ENCODE data around the gene ANGPTL4.
"Not testable (repeated sequence)": the region's sequence is repeated elsewhere in the genome, so short reads cannot be mapped to it uniquely, and the experiment has no call there.

DNA sequence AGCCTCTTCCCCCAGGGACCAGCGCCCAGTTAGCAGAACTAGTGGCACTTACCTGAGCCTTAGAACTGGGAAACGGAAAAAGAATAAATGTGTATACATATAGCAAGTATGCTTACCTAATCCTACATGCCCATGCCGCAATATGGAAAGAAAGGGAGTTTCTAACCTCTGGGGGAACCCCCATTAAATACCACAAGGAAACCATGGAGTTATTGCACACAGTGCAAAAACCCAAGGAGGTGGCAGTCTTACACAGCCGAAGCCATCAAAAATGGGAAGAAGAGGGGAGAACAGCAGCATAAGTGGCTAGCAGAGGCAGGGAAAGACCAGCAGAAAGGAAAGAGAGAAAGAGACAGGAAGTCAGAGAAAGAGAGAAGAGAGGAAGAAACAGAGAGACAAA, 20.6 kb downstream of the ANGPTL4 start:
- TF ChIP-seq, protein P1, sequence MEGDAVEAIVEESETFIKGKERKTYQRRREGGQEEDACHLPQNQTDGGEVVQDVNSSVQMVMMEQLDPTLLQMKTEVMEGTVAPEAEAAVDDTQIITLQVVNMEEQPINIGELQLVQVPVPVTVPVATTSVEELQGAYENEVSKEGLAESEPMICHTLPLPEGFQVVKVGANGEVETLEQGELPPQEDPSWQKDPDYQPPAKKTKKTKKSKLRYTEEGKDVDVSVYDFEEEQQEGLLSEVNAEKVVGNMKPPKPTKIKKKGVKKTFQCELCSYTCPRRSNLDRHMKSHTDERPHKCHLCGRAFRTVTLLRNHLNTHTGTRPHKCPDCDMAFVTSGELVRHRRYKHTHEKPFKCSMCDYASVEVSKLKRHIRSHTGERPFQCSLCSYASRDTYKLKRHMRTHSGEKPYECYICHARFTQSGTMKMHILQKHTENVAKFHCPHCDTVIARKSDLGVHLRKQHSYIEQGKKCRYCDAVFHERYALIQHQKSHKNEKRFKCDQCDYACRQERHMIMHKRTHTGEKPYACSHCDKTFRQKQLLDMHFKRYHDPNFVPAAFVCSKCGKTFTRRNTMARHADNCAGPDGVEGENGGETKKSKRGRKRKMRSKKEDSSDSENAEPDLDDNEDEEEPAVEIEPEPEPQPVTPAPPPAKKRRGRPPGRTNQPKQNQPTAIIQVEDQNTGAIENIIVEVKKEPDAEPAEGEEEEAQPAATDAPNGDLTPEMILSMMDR (conservative IDR thresholded peaks at IDR 0.05): not testable (repeated sequence)
- TF ChIP-seq EZH2 (IDR thresholded peaks at IDR 0.05; ENCODE audit: low read depth): not testable (repeated sequence)

Measured in PC-9 (cell line).